Astrocyte of the cerebellum (primary cell): ENCODE measurements around the gene CAPN8.

Source experiments
- DNase-seq: peaks from one replicate; pipeline ENCODE4 v3.0.0-alpha.2; 2011; ENCODE audit warnings: low read depth
- H3K4me3 ChIP-seq: 2 replicates; pipeline ENCODE4 v1.5.1; 2011; ENCODE audit warnings: mild to moderate bottlenecking, low read depth, low read length, moderate library complexity
- CTCF ChIP-seq: IDR thresholded peaks from 2 replicates; pipeline ENCODE4 v1.5.1; 2012; ENCODE audit warnings: low read length, low read depth, moderate library complexity, mild to moderate bottlenecking; ENCODE audit errors: missing control alignments
- in situ Hi-C: cut with HindIII; loops from 2 replicates; pipeline ENCODE4 v1.10.0; 2017; ENCODE audit warnings: low sequenced_read_pairs

The CAPN8 gene

GRCh38 chr1:223665592-223666312 lies at the start of gene CAPN8:
TSS of gene CAPN8 (minus strand) at chr1:223665701. CDS start at chr1:223665646, 55 bp downstream.
- in situ Hi-C loops: no loop called here
- DNase-seq: no peak
- TF ChIP-seq CTCF: no peak
- no peak within 1 kb of the TSS for H3K4me3 ChIP-seq

GRCh38 chr1:223714849-223715603 lies 49.5 kb upstream of the CAPN8 start:
- no peak for DNase-seq
- no peak for TF ChIP-seq CTCF
- H3K4me3 ChIP-seq: peak overlapping the region; percentile 88
- in situ Hi-C loops: no loop called here

- H3K4me3 ChIP-seq: peak overlapping the region; percentile 88
- no peak for DNase-seq
- in situ Hi-C loops: no loop called here
- TF ChIP-seq CTCF: no peak
Observed at GRCh38 chr1:223714421-223714724, 48.9 kb upstream of the CAPN8 start.

GRCh38 chr1:223713546-223714420 lies 48.3 kb upstream of the CAPN8 start:
- peak overlapping the region; percentile 88 for H3K4me3 ChIP-seq
- in situ Hi-C loops: no loop called here
- TF ChIP-seq CTCF: no peak
- no peak for DNase-seq

GRCh38 chr1:223712850-223713474 lies 47.5 kb upstream of the CAPN8 start:
- no peak for DNase-seq
- peak overlapping the region; percentile 88 for H3K4me3 ChIP-seq
- in situ Hi-C loops: no loop called here
- no peak for TF ChIP-seq CTCF
